LHCN-M2 (cell line): Measurements from ENCODE around the gene BLTP3B. TPM values are rescaled to one million over a fixed set of nuclear protein-coding genes. Genes with fewer than 3 reads are reported as not detected.

Experiments
- DNase-seq: peaks from one replicate; pipeline ENCODE4 v3.0.0-alpha.2; 2012; ENCODE audit warnings: low read depth
- total RNA-seq: library from RNA; depleted of rRNA; stranded (reverse); fragments of >200 nt; gene quantifications from 2 replicates; pipeline ENCODE4 v1.2.3, GENCODE V29; 2014; rRNA removed

The BLTP3B gene
- total RNA-seq, 1 experiment from 2014 or later = 35.0 TPM

DNA sequence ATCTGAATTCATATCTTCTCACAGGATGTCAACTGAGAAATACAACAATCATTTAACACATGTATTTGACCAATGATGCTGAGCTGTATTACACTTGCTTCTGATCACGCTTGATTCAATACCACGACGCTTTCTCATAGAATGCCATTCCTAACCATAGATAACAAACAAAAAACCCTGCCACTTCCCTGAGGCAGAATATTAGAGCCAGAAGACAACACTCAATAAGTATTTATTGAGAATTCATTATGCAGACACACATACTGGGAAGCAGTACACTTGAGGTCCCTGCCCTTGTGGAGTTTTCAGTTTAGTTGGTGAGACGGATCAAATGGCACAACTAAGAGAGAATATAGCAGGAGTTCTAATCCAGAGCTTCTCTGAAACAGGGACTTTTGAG lies 32.4 kb downstream of the BLTP3B start:
- DNase-seq = no peak

- no peak for DNase-seq
Measured at GRCh38 chr12:100106861-100107260, 35.8 kb downstream of the BLTP3B start.

DNA sequence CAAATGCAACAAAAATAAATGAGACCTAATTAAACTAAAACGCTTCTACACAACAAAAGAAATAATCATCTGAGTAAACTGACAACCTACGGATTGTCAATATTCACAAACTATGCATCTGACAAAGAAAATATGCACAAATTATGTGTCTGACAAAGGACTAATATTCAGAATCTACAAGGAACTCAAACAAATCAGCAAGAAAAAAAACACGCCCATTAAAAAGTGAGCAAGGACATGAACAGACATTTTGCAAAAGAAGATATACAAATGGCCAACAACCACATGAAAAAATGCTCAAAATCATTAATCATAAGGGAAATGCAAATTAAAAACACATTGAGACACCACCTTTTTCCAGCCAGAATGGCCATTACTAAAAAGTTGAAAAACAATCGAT lies 37.0 kb downstream of the BLTP3B start:
- DNase-seq = no peak

DNA sequence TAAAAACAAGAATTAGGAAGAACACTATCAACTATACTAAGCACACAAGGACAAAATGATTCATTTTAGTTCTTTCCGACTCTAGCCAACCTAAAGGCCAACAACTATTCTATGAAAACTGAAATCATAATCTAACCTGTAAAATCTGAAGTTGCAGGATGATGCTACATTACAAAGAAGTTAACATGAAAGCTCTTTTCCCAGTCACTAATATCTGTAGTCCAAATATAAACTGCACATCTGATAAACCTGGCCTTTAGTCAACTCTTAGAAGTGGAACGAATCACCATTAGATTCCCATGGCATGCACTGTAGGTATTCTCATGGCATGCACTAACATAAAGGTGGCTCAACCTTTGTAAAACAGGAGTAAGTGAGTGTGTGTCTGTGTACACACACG lies 41.7 kb downstream of the BLTP3B start:
- no peak for DNase-seq

Other genes with a start within 250 kb of the BLTP3B start
- gene ANKS1B, start 157.9 kb downstream of the BLTP3B start, total RNA-seq = 0.06 and 0.11 TPM in 2 replicates
- gene ACTR6, start 57.9 kb upstream of the BLTP3B start, total RNA-seq = 23.9 and 26.6 TPM in 2 replicates
- 2.0 and 2.9 TPM in 2 replicates for gene DEPDC4, start 124.2 kb upstream of the BLTP3B start, total RNA-seq
- 42.6 and 54.2 TPM in 2 replicates for gene SCYL2, start 124.3 kb upstream of the BLTP3B start, total RNA-seq
- not detected in 2 replicates for gene SLC17A8, start 214.2 kb upstream of the BLTP3B start, total RNA-seq